ENCODE results near the gene GOLGA6L7.

DNA sequence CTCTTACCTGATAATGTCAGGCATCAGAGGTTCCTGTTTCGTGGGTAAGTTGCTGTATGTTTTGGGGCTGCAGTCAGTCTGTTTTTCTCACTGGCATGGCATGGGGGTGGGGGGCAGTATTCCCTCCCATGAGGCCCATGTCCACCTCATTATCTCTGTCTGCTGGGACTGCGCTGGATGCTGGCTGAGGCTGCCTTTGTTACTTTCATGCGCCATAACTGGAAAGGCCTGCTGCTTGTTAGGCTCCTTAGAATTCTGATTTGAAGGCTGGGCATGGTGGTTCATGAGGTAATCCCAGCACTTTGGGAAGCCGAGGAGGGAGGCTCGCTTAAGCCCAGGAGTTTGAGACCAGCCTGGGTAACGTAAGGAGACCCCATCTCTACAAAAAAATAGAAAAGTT is 47.1 kb upstream of the GOLGA6L7 start:
- TF ChIP-seq, protein P1, sequence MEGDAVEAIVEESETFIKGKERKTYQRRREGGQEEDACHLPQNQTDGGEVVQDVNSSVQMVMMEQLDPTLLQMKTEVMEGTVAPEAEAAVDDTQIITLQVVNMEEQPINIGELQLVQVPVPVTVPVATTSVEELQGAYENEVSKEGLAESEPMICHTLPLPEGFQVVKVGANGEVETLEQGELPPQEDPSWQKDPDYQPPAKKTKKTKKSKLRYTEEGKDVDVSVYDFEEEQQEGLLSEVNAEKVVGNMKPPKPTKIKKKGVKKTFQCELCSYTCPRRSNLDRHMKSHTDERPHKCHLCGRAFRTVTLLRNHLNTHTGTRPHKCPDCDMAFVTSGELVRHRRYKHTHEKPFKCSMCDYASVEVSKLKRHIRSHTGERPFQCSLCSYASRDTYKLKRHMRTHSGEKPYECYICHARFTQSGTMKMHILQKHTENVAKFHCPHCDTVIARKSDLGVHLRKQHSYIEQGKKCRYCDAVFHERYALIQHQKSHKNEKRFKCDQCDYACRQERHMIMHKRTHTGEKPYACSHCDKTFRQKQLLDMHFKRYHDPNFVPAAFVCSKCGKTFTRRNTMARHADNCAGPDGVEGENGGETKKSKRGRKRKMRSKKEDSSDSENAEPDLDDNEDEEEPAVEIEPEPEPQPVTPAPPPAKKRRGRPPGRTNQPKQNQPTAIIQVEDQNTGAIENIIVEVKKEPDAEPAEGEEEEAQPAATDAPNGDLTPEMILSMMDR (conservative IDR thresholded peaks at IDR 0.05), result no peak
- TF ChIP-seq EZH2 (IDR thresholded peaks at IDR 0.05; ENCODE audit: low read depth), result no peak

All from PC-9 (cell line).